ENCODE results near the gene KLF6. TPM values are rescaled to one million over a fixed set of nuclear protein-coding genes. Genes with fewer than 3 reads are reported as not detected.
A peak's percentile ranks its signal among the peaks of the same experiment; 100 is the strongest.

Gene KLF6
- polyA plus RNA-seq, 1 of the 3 experiments (the other 2 are of a cell fraction) = 148 TPM

- no peak for DNase-seq
- CTCF ChIA-PET = interaction anchor here (0.7 to 1.3 kb wide), 4 partner anchors 10 to 25 kb away, joined by 3 to 4 read pairs (median 3); no protein-coding TSS in a partner anchor
Observed at GRCh38 chr10:3811291-3811870, 26.4 kb upstream of the KLF6 start.

GRCh38 chr10:3808689-3809199, 23.7 kb upstream of the KLF6 start:
- Histone ChIP-seq H4K20me1 (ENCODE audit: insufficient read depth) (no peaks in the 10 kb centered on the region), H3K9me2 (no peaks in the 10 kb centered on the region), H2AFZ (ENCODE audit: low read depth) (no peak overlapping the region), H3K79me2 (ENCODE audit: insufficient read depth) (no peaks in the 10 kb centered on the region), H3K9ac (no peak overlapping the region), H3F3A (replicated peaks; ENCODE audit: insufficient read depth) (peaks cover 25% of the 10 kb centered on the region), H3K4me2 (no peak overlapping the region), H3K27ac (ENCODE audit: low read depth in 2 of 2, low read length in 1 of 2) (no peak overlapping the region; a peak in 1 of 4 replicates), H3K4me3 (ENCODE audit: low read depth in 2 of 2, low read length in 1 of 2) (no peak overlapping the region), H3K36me3 (replicated peaks in 1 of 2; ENCODE audit: control insufficient read depth in 1 of 2, insufficient read depth in 2 of 2, low read length in 1 of 2) (no peaks in the 10 kb centered on the region), H3K4me1 (ENCODE audit: control insufficient read depth in 1 of 2, insufficient read depth in 2 of 2, low read depth in 1 of 2, low read length in 1 of 2) (peaks cover 23 to 55% of the 10 kb centered on the region in 2 experiments), H3K9me3 (no peaks in the 10 kb centered on the region), H3K27me3 (ENCODE audit: insufficient read depth) (no peaks in the 10 kb centered on the region)
- DNase-seq = no peak
- CTCF ChIA-PET = interaction anchor here (1.0 kb wide), 1 partner anchor 24 kb away, joined by 3 read pairs; the partner anchor contains the start of gene KLF6
- TF ChIP-seq TEAD4 (IDR thresholded peaks at IDR 0.05; ENCODE audit: borderline replicate concordance, insufficient read depth) (no peak), FOSL2 (IDR thresholded peaks at IDR 0.05; ENCODE audit: borderline replicate concordance, low read depth) (no peak), GABPA (IDR thresholded peaks at IDR 0.05; ENCODE audit: low read depth) (no peak), USF2 (IDR thresholded peaks at IDR 0.05; ENCODE audit: borderline replicate concordance, low read depth, low read length) (no peak), NFIC (IDR thresholded peaks at IDR 0.05; ENCODE audit: borderline replicate concordance) (no peak), POLR2AphosphoS5 (IDR thresholded peaks at IDR 0.05; ENCODE audit: low read depth, low read length) (no peak), TAF1 (IDR thresholded peaks at IDR 0.05; ENCODE audit: borderline replicate concordance, low read depth, low read length) (no peak), RAD21 (IDR thresholded peaks at IDR 0.05; ENCODE audit: low read length) (no peak), CTCF (IDR thresholded peaks at IDR 0.05) (no peak), IRF3 (IDR thresholded peaks at IDR 0.05; ENCODE audit: low read depth, low read length) (no peak), GATA2 (CRISPR knock-in tag; IDR thresholded peaks at IDR 0.05) (no peak)
- 98% methylated on average over 6 of the region's 6 CpGs for WGBS (ENCODE audit: low lambda C conversion rate)
- POLR2A ChIA-PET = no interaction called here

More at GRCh38 chr10:3811291-3811870, 26.4 kb upstream of the KLF6 start:
- no peak for TF ChIP-seq YY1 (IDR thresholded peaks at IDR 0.05; ENCODE audit: low read depth)
- TF ChIP-seq PBX3 (IDR thresholded peaks at IDR 0.05) = peak; percentile 59
- TF ChIP-seq JUND (IDR thresholded peaks at IDR 0.05) = 0 out of 2 replicates have a peak, but pooled peaks have one; percentile 17
- TF ChIP-seq SMC3 (IDR thresholded peaks at IDR 0.05; ENCODE audit: low read depth, low read length) = no peak
- 0 out of 2 replicates have a peak, but pooled peaks have one; percentile 22 for TF ChIP-seq TCF12 (IDR thresholded peaks at IDR 0.05)
- peak; percentile 42 for TF ChIP-seq NFIC (IDR thresholded peaks at IDR 0.05; ENCODE audit: borderline replicate concordance)
- peak; percentile 20; the same call in 1 of the 2 replicates for TF ChIP-seq FOSL2 (IDR thresholded peaks at IDR 0.05; ENCODE audit: borderline replicate concordance, low read depth)
- peak overlapping the region; percentile 34 to 79; a peak in 3 of 4 replicates for H3K27ac ChIP-seq (ENCODE audit: low read depth in 2 of 2, low read length in 1 of 2)
- peaks cover 16 to 31% of the 10 kb centered on the region in 2 experiments for H3K4me1 ChIP-seq (ENCODE audit: control insufficient read depth in 1 of 2, insufficient read depth in 2 of 2, low read depth in 1 of 2, low read length in 1 of 2)
- peak overlapping the region; percentile 13 to 30; a peak in 2 of 4 replicates for H3K4me3 ChIP-seq (ENCODE audit: low read depth in 2 of 2, low read length in 1 of 2)
- H3F3A ChIP-seq (replicated peaks; ENCODE audit: insufficient read depth) = peaks cover 10% of the 10 kb centered on the region
- no peaks in the 10 kb centered on the region for H3K79me2 ChIP-seq (ENCODE audit: insufficient read depth)
- no peaks in the 10 kb centered on the region for H4K20me1 ChIP-seq (ENCODE audit: insufficient read depth)
- POLR2A ChIA-PET = interaction anchor here (1.2 kb wide), 1 partner anchor 26 kb away, joined by 3 read pairs; the partner anchor contains the start of gene KLF6
- peak overlapping the region; percentile 64 for H2AFZ ChIP-seq (ENCODE audit: low read depth)
- H3K9me3 ChIP-seq = no peaks in the 10 kb centered on the region
- no peaks in the 10 kb centered on the region for H3K27me3 ChIP-seq (ENCODE audit: insufficient read depth)
- peak overlapping the region; percentile 75 for H3K4me2 ChIP-seq
- 58% methylated on average over 7 of the region's 7 CpGs for WGBS (ENCODE audit: low lambda C conversion rate)
- H3K36me3 ChIP-seq (replicated peaks in 1 of 2; ENCODE audit: control insufficient read depth in 1 of 2, insufficient read depth in 2 of 2, low read length in 1 of 2) = no peaks in the 10 kb centered on the region
- H3K9ac ChIP-seq = peak overlapping the region; percentile 61
- no peaks in the 10 kb centered on the region for H3K9me2 ChIP-seq

Measured in SK-N-SH (cell line).